ENCODE results near the gene KCNK4. TPM values are rescaled to one million over a fixed set of nuclear protein-coding genes. Genes with fewer than 3 reads are reported as not detected.
"Not testable (repeated sequence)": the region's sequence is repeated elsewhere in the genome, so short reads cannot be mapped to it uniquely, and the experiment has no call there.

KCNK4 gene
- total and polyA plus RNA-seq, 11 donors = not detected

GRCh38 chr11:64314146-64314804 is 23.2 kb downstream of the KCNK4 start:
- H3K27me3 ChIP-seq = no peaks in the 10 kb centered on the region
- no peak for TF ChIP-seq POLR2A (IDR thresholded peaks at IDR 0.05)
- peak in 1 of 12 donors; percentile 10 for TF ChIP-seq CTCF (IDR thresholded peaks at IDR 0.05)
- ATAC-seq = no peak
- 75 to 81% (median 80%) methylated on average over 19 of the region's 19 CpGs for WGBS, 4 donors
- H3K9me3 ChIP-seq = no peaks in the 10 kb centered on the region
- H3K4me1 ChIP-seq = peaks cover 0 to 49% (median 32%) of the 10 kb centered on the region in 12 donors
- peak overlapping the region in 9 of 12 donors; percentile 7 to 53 (median 34) for H3K4me3 ChIP-seq
- intact Hi-C loops (cut with DNase I) = no loop called here
- no peak for DNase-seq
- peak overlapping the region in 11 of 12 donors; percentile 40 to 75 (median 64) for H3K27ac ChIP-seq
- peaks cover 0 to 41% (median 25%) of the 10 kb centered on the region in 9 donors for H3K36me3 ChIP-seq

- Histone ChIP-seq H3K27me3 (no peaks in the 10 kb centered on the region), H3K27ac (peak overlapping the region in 4 of 12 donors; percentile 54 to 70 (median 63)), H3K9me3 (no peaks in the 10 kb centered on the region), H3K36me3 (peaks cover 0 to 41% (median 25%) of the 10 kb centered on the region in 9 donors), H3K4me3 (no peak overlapping the region), H3K4me1 (peaks cover 0 to 53% (median 34%) of the 10 kb centered on the region in 12 donors)
- ATAC-seq (no peak), DNase-seq (no peak)
- TF ChIP-seq CTCF (IDR thresholded peaks at IDR 0.05) (no peak), POLR2A (IDR thresholded peaks at IDR 0.05) (no peak)
- 88 to 93% (median 88%) methylated on average over 13 to 24 of the region's 24 CpGs for WGBS, 4 donors
- intact Hi-C loops (cut with DNase I) = loop anchor here in 4 of 10 donors (5.0 kb wide), 2 partner anchors 37 to 42 kb away; partner anchors contain the start of gene RPS6KA4 (in 3 of the 4)
Measured at GRCh38 chr11:64314805-64315561, 23.9 kb downstream of the KCNK4 start.

- peak overlapping the region in 1 of 12 donors; percentile 92 for H3K4me3 ChIP-seq
- peak overlapping the region in 2 of 12 donors; percentile 99 for H3K27ac ChIP-seq
- peaks cover 0 to 53% (median 34%) of the 10 kb centered on the region in 12 donors for H3K4me1 ChIP-seq
- H3K27me3 ChIP-seq, ATAC-seq, DNase-seq, H3K9me3 ChIP-seq: not testable (repeated sequence)
- WGBS, 4 donors = 73 to 80% (median 77%) methylated on average over 21 to 25 of the region's 25 CpGs
- intact Hi-C loops (cut with DNase I) = loop anchor here in 4 of 10 donors (5.0 kb wide), 2 partner anchors 36 to 41 kb away; partner anchors contain the start of gene RPS6KA4 (in 3 of the 4)
- peaks cover 0 to 38% (median 32%) of the 10 kb centered on the region in 9 donors for H3K36me3 ChIP-seq
Measured at GRCh38 chr11:64315667-64316526, 24.8 kb downstream of the KCNK4 start.

- DNase-seq = no peak
- peaks cover 0 to 42% (median 34%) of the 10 kb centered on the region in 9 donors for H3K36me3 ChIP-seq
- TF ChIP-seq CTCF (IDR thresholded peaks at IDR 0.05) (no peak), POLR2A (IDR thresholded peaks at IDR 0.05) (no peak)
Measured at GRCh38 chr11:64316672-64317324, 25.7 kb downstream of the KCNK4 start.

More at GRCh38 chr11:64316672-64317324, 25.7 kb downstream of the KCNK4 start:
- no peak for ATAC-seq
- intact Hi-C loops (cut with DNase I) = loop anchor here in 4 of 10 donors (5.0 kb wide), 2 partner anchors 36 to 41 kb away; partner anchors contain the start of gene RPS6KA4 (in 3 of the 4)
- 10 to 11% (median 10%) methylated on average over 24 to 32 of the region's 32 CpGs for WGBS, 4 donors
- Histone ChIP-seq H3K27ac (peak overlapping the region; percentile 92 to 100 (median 99)), H3K4me3 (peak overlapping the region; percentile 69 to 99 (median 88)), H3K27me3 (no peaks in the 10 kb centered on the region), H3K9me3 (no peaks in the 10 kb centered on the region), H3K4me1 (peaks cover 0 to 53% (median 34%) of the 10 kb centered on the region in 12 donors)
